Cardiac fibroblast (primary cell): Measurements from ENCODE around the gene RBBP6.
A peak's percentile ranks its signal among the peaks of the same experiment; 100 is the strongest.

Experiments used
- DNase-seq, 2 donors: peaks; one replicate each; pipeline versions ENCODE4 v3.0.0 to v3.0.0-alpha.2; 2010; ENCODE audit warnings: low read depth in 2 of 2
- H3K4me3 ChIP-seq, 2 donors: replicated peaks in 1 of 2; 1 replicate in 1 of 2; 2 replicates in 1 of 2; pipeline ENCODE4 v1.5.1; 2011; ENCODE audit warnings: low read depth in 2 of 2, low read length in 2 of 2, mild to moderate bottlenecking in 2 of 2, moderate library complexity in 1 of 2
- TF ChIP-seq, protein P1 (sequence below): IDR thresholded peaks from one replicate; pipeline ENCODE4 v1.5.1; 2011; ENCODE audit warnings: low read depth, mild to moderate bottlenecking, low read length, inconsistent platforms

Gene RBBP6

DNA sequence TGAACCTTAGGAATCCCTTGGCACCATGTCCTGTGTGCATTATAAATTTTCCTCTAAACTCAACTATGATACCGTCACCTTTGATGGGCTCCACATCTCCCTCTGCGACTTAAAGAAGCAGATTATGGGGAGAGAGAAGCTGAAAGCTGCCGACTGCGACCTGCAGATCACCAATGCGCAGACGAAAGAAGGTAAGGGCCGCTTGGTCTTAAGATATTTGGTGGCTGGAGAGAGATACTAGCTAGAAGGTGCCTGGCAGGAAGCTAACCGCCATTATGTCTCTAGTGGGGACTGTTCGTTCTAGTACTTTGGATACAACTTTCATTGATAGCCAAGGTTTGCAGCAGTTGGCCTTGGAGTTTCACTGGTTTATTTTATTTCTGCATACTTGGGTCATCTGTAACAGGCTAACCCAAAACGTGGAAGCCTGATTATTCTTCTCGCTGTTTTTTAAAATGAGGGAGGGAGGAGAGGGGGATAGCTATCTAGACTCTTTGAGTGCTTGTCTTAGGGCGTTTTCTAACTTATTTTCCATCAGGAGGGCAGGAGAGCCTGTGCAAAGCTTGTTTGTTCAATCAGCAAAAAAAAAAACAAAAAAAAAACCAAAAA lies 1.3 kb downstream of the RBBP6 start:
- TF ChIP-seq, protein P1, sequence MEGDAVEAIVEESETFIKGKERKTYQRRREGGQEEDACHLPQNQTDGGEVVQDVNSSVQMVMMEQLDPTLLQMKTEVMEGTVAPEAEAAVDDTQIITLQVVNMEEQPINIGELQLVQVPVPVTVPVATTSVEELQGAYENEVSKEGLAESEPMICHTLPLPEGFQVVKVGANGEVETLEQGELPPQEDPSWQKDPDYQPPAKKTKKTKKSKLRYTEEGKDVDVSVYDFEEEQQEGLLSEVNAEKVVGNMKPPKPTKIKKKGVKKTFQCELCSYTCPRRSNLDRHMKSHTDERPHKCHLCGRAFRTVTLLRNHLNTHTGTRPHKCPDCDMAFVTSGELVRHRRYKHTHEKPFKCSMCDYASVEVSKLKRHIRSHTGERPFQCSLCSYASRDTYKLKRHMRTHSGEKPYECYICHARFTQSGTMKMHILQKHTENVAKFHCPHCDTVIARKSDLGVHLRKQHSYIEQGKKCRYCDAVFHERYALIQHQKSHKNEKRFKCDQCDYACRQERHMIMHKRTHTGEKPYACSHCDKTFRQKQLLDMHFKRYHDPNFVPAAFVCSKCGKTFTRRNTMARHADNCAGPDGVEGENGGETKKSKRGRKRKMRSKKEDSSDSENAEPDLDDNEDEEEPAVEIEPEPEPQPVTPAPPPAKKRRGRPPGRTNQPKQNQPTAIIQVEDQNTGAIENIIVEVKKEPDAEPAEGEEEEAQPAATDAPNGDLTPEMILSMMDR, result no peak
- peak in 1 of 2 donors; percentile 35 for DNase-seq
- H3K4me3 ChIP-seq, result peak overlapping the region; percentile 84 to 85

DNA sequence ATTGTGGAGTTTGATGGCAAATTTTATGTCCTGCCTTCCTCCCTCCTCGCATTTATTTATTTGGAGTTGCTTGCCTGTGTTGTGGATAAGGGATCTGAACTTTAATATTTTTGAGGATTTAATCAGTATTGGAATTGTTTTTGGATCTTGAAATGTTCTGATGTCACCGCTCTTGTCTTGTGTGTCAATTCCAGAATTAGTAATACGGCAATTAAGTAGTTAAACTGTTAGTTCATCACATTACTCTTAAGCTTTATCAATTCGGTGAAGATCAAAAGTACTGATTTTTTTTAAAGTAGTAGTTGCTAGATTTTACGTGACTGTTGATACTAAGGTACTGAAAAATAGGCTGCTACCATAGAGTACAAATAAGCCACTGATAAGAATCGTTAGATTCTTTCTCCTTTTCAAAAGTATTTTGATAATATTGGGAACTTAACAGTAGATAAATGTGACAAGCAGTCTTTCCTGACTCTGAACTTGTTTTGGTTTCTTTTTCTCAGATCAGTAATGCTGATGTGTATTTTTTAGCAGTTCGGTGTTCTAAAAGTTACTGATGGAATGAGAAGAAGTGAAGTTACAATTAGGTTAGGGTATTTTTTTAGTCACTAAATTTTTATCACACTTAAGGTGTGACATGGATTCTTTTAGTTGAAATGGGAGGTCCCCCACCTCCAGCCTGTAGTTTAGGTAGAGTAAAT lies 2.0 kb downstream of the RBBP6 start:
- TF ChIP-seq, protein P1, result no peak
- no peak for DNase-seq
- peak overlapping the region; percentile 84 to 85 for H3K4me3 ChIP-seq

DNA sequence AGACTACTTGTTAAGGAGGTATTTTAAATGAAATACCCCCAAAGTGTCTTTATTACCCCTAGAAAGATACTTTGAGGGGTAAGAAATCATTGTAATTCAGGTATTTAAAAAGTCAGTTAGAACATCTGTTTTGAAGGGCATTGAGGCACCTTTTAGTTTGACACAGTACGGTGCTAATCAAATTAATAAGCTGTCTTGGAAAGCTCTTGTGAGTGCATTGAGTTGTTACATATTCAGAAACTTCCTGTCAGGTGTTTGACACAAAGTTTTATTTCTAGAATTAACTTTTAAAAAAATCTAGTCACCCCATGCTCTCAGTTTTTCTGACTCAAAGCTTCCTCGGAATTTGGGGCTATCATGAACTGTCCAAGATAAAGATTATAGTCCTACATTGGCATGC lies 4.6 kb downstream of the RBBP6 start:
- TF ChIP-seq, protein P1, result no peak
- DNase-seq, result no peak
- no peak overlapping the region for H3K4me3 ChIP-seq

DNA sequence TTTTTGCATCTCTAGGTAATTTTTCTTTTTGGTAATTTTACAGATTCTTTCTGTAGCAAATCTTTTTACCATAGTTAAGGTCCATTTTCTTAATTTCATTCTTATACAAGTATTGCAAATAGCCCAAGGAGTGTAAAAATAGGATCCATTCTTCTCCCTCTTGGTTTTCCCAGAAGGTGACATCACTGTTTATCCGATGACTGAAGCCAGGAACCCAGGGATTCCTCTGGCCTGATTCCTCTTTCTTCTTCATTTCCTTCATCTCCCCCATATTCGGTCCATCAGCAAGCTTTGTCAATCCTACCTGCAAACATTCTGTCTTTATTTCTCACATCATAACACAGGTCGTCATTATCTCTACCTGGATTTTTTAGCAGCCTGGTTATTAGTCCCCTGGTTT lies 5.3 kb downstream of the RBBP6 start:
- no peak overlapping the region for H3K4me3 ChIP-seq
- TF ChIP-seq, protein P1, result no peak
- peak in 1 of 2 donors; percentile 40 for DNase-seq

DNA sequence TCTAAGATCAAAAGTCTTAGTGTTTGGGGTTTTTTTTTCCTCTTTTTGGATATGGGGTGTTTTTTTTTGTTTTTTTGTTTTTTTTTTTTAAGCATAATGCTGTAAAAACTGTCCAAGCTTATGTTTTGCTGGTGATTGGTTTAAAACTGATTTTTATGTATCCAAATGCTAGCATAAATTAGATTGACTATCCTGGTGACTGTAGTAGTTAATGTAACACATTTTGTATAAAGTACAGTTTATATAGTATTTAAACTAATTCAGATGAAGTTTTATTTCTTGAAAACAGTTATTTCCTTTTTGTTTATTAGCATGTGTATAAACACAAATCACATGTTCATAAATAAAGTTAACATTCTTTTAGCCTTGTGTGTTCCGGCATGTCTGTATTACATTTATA lies 10.9 kb downstream of the RBBP6 start:
- H3K4me3 ChIP-seq, result no peak overlapping the region
- TF ChIP-seq, protein P1, result no peak
- no peak for DNase-seq

DNA sequence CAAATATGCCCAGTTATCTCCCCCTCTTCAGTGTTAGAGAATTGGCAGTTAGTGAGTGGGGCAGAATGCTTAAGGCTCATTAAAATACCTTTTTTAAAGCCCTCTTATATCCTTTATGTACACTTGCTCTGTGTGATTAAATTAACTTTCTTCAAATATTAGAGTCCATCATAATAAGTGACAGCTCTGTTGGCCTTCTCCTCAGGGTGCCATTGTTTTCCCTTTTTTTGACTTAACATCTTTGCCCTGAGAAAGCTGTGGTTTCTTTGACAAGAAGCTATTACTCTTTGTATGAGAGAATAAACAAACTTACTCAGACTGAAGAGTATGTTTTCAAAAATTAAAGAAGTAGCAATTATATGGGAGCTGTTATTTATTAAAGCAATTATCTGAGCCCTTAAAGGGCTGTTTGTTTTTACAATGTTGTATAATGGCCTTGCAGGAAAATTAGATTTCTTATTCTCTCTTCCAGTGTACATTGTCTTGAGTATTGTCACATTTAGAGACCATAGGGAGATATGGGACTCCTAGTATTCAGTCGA lies 13.4 kb downstream of the RBBP6 start:
- DNase-seq, result no peak
- TF ChIP-seq, protein P1, result no peak
- no peak overlapping the region for H3K4me3 ChIP-seq

DNA sequence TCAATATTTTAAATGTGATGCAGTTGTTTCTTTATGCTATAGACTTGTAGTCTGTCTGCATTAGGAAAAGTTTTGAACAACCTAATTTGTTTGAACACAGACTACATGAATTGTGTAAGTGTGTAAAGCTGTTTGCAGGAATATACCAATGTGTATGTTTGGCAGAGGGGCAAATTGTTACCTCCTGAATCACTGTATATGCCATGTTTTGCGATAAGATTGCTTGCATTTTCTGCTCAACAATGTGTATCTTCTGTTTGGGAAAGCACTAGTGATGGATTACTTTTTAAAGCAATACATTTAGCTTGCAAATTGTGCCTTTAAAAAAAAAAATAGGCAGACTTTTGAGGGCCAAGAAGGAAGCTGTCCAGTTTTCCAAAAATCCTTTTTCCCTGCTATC lies 14.6 kb downstream of the RBBP6 start:
- TF ChIP-seq, protein P1, result no peak
- no peak for DNase-seq
- no peak overlapping the region for H3K4me3 ChIP-seq
